HG03039 (cell line): ENCODE data around the gene HAX1.

ENCODE experiments used
- ATAC-seq: cut with Tn5 transposase; IDR thresholded peaks from one replicate; pipeline ENCODE4 v1.9.1; 2021; ENCODE audit warnings: mild to moderate bottlenecking, moderate library complexity; ENCODE audit not compliant: unreplicated experiment

HAX1 gene

DNA sequence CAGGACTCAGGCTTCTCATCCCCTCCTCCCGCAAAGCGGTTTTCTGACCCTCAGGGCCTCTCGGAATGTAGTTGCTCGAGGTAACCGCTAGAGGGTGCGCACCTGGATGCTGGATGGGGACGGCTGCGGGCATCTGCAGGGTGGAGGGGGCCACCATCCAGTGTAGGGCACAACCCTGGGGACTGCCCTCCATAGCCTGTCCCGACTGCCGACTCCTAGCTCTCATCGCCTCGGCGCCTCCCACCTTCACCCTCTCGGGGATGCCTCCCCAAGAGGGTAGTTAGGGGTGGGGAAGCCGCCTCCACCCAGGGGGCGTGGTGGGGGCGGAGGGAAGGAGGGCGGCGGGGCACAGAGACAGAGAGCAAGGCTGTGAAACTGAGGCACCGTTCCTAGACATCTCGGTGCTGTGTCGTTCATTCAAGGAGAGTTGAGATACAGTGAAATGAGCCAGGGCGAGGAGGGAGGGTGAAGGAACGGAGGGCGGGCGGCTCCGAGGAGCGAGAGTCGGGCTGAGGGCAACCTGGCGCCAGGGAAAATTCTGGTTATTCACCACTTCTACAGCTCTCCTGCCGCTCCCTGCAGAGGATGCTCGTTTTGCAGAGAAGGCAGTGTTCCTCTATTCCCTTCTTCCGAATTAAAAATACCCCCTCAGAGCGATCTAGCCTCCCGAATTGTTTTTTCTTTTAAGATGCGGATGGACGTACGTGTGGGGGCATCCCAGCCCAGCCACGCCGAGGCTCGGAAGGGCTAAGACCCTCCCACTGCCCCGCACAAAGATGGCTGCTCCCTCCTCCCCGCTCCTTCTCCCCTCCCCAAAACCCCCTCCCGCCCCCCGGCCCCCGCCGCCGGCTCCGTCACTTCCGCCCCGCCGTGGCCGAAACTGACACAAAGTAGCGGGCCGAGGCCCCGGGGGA, 52.5 kb downstream of the HAX1 start, which contains the start of gene ATP8B2:
Gene ATP8B2 (plus strand): TSS at position 857 of the 914 bp plus-strand sequence. CDS start 2,617 bp downstream, outside the sequence.
- ATAC-seq, result peak; percentile 40
